IPS DF 19.7 (cell line): Measurements from ENCODE around the gene SLC43A2.

ENCODE experiments used
- DNase-seq: peaks from one replicate; pipeline ENCODE4 v3.0.0-alpha.2; 2013; ENCODE audit warnings: low read depth, low spot score

Gene SLC43A2

DNA sequence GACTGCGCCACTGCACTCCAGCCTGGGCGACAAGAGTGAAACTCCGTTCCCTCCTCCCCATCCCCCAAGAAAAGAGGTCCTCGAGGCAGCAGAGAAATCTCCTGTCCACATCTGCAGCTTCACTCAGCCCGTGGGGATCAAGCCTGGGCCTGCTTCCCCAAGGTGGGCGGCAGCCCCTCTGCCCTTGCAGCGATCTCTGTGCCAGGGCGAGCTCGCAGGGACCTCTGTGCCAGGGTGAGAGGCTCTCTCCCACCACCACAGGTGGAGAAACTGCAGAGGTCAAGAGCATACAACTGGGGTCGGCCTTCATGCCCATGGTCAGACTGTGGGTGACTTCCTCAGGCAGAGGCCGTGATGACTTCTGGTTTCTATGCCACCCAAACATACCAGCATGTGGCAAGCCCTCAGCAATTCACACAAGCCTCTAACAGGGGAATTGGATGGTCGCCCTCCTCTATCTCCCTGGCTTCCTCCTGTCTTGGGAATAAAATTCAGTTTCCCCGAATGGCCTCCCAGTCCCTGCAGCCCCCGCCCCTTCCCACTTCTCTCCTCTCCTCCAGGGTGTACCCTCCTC is 5.5 kb downstream of the SLC43A2 start:
- no peak for DNase-seq

DNA sequence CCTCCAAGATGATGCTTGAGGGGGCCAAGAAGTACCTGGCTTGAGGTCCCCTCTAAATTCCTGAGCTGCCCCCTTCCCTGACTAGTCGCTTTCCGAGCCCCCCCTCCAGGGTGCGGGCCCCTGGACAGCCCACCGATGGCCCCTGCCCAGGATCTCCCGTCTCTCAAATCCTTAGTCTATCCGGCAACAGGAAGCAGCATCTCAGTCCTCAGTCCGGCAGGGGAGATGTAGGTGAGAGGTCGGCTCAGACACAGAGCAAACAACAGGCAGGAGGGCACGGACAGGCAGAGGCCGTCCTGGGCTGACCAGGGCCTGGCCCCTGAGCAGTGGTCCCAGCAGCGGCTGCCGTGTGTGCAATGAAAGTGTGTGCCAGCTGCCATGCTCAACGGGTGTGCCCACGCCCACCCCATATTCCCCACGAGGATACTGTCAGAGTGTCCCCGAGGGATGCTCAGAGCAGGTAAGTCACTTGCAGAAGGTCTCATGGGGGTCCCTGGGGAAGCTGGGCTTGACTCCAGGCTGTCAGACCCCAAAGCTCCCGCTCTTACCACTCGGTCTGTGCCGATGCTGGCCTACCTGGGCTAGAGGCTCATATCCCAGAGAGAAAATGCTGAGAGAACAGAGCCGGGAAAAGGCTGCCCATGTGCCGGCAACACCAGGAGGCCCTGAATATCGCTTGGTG is 7.2 kb downstream of the SLC43A2 start:
- no peak for DNase-seq

DNA sequence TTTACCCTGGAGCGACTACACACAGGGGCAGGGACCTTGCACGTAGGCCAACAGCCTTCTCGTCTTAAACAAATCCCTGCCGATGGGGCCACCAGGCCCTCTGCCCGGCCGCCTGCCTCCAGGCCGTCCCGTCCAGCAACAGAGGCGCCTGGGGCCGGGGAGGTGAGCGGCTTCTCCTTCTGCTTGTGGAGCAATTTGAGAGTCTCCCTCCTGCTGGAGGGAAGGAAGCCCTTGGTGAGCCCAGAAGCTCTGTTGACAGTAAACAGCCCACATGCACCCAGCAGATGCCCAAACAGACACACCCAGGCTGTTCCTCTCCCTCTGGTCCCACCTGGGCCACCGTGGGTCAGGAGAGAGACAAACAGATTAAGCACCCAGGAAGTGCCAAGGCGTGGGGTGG is 8.1 kb downstream of the SLC43A2 start:
- no peak for DNase-seq

DNA sequence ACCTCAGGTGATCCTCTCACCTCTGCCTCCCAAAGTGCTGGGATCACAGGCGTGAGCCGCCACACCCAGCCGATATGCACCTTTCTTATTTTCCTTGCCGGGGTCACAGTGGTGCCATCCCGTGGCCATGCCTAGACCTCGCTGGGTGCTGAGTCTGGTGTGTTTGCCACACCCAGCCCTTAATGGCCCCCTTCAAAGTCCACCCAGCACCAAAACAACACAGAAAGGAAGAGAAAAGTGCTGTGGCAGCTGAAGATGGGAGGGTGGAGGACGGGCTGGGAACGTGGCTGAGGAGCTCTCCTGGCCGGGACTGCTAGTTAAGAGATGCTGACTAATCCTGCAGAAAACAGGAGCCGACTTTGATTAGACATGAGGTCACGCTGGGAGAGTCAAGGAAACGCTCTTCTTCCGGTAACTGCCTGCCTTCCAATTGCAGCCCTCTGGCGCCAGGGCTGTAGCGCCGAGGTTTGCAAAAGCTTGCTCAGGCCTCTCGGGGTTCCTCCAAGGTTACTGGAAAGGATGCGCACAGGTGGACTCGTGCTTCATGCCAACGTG is 10.9 kb downstream of the SLC43A2 start:
- no peak for DNase-seq

DNA sequence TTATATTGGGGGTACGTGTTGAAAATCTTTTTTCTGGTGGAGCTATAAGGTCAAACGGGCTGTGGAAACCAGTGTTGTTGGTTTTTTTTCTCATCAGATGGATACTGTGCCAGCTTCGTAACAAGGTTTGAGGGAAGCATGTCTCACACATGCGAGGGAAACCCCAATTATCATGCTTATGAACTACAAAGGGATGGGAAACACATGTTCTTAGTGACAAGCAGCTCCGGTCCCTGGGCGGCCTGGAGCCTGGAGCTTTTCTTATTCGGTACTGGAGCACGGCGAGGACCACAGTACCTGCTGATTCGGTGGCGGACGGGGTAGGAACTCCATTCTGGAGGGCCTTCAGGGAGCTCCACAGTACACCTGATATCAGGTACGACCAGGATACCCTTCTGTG is 12.5 kb downstream of the SLC43A2 start:
- no peak for DNase-seq

DNA sequence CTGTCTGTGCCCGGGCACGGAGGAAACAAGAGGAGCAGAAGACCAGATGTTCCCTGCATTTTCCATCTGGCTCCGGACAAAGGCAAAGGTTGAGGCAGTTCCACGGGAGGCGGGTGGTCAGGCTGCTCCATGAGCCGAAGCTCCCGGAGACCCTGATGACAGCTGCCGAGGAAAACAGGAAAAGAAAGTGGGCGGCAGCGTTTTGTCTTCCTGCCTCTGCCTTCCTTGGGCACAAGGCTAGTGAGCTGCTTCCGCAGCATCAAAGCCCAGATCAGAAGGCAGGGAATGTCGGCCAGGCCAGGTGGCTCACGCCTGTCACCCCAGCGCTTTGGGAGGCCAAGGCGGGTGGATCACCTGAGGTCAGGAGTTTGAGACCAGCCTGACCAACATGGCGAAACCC is 16.2 kb downstream of the SLC43A2 start:
- no peak for DNase-seq

DNA sequence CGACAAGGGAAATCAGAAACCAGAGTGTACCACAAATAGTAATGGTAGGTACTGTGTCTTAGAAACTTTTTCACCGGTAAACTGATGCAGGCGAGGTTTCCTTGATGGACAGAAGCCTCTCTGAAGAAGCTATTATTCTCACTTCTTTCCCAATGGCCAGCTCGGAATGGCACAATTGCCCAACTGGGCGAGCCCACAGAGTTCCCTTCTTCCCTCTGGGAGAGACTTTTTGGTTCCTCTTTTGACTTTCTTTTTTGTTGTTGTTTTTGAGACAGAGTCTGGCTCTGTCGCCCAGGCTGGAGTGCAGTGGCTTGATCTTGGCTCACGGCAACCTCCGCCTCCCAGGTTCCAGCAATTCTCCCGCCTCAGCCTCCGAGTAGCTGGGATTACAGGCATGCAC is 16.9 kb downstream of the SLC43A2 start:
- DNase-seq = no peak

DNA sequence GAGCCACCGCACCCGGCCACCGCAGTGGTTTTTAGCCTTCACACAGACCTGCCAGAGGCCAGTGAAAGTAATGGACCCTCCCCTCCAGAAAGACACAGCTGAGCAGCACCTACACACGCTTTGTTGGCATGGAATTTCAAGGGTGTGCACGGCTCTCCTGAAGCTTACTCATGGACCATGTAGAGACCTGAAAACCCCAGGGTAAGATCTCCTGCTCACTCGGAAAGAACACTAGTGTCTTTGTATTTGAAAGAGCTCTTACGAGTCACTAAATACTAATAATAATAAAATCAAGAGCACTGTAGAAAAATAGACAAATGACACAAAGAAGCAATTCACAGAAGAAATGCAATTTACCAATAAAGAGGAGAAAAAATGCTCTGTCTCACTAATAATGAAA is 20.0 kb downstream of the SLC43A2 start:
- DNase-seq = no peak

DNA sequence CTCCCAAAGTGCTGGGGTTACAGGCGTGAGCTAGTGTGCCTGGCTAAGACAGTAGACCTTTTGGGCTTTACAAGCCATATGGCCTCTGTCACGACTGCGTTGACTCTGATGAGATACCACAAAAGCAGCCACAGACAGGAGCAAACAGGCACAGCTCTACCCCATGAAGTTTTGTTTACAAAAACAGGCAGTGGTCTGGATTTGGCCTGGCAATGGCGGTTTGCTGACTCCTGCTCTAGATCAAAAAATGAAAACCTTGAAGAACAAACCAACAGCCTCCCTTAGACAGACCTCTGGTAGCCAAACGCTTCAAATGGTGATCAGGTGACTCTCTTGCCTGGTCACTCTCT is 20.7 kb downstream of the SLC43A2 start:
- DNase-seq = no peak

DNA sequence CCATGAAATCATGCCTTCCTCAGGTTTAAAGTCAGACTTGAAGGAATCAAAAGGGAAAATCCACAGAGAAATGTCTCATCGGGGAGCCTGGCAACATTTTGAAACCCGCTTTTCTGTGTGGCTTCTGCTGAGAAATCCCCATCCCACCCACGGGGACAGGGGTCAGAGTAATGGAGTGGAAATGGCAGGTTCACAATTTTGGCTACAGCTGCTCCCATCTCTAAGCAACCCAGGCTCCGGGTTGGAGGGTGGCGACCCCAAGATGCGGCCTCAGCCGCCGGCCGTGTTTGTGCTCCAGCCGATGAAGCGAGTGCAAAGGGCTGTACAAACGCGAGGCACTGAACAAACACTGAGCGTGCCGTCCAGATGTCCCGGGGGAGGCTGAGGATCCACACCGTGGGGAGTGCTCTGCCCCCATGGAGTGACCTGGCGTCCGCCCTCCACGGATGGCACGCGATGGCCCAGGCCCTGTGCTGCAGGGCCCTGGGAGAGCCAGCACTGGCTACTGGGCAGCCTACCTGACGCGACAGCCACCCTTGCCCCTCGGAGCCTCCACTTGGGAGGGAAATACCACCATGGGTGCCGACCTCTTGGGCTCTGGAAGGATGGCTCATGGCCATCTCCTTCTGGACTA is 22.2 kb downstream of the SLC43A2 start:
- DNase-seq = no peak

DNA sequence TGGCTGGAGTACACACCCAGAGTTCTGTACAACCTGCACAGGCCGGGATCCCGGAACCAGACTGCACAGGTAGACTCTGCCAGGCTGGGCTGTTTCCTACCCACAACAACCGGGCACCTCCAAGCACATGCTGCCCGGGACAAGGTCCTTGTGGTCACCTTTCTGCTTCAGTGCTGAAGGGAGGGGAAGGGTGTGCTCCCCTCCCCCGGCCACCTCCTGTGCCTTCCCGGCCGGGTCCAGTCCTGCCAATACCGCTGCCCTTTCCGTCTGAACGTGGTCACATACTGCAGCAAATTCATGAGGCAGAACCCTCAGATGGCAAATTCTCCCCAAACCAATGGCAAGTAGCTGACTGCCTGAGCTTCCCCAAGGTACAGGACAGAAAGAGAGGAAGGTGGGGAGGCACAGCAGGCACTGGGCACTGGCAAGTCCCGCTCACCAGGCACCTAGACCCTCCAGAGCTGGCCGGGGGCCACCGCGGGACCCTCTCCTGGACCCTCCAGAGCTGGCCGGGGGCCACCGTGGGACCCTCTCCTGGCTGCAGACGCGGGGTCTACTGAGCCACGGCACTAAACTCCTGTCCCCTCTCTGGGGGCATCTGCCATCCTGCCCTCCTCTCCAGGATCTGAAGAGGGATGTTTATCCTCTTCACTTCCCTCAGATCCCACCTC is 22.8 kb downstream of the SLC43A2 start:
- DNase-seq = no peak

DNA sequence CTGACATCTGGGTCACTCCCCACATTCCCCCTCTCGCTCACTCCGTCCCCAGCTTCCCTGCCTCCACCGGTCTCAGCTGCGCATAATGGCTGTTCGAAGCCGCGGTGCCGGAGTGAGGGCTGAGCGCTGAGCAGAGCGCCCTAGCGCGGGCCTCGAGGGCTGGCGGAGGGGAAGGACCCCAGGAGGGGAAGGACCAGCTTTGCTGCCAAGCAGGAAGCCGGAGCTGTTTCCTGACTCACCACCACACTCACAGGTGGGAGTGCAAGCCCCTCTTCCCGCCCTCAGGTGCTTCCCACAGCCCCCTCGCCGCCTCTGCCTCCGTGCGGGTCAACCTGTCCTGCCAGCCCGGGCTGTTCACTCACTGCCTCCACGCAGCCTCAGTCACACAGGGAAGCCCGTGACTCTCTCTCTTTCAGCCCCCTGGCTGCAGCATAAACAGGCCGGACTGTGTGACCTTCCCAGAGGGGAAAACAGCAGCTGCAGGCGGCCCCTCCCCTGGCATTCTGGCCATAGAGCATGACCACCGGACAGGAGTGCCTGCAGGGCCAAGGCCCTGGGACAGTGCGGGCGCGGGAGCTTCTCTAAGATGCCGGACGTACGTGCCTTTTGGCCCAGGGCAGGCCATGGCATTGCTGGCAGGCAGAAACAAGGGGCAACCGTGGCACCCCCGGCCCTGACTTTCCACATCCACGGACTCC is 23.7 kb downstream of the SLC43A2 start:
- no peak for DNase-seq

DNA sequence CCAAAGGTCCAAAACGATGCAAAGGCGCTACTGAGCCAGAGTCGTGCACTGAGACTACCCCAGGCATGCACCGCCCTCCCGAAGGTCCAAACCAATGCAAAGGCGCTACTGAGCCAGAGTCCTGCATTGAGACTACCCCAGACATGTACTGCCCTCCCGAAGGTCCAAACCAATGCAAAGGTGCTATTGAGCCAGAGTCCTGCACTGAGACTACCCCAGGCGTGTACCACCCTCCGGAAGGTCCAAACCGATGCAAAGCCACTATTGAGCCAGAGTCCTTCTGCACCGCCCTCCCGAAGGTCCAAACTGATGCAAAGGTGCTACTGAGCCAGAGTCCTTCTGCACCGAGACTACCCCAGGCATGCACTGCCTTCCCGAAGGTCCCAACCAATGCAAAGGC is 27.1 kb downstream of the SLC43A2 start:
- no peak for DNase-seq

DNA sequence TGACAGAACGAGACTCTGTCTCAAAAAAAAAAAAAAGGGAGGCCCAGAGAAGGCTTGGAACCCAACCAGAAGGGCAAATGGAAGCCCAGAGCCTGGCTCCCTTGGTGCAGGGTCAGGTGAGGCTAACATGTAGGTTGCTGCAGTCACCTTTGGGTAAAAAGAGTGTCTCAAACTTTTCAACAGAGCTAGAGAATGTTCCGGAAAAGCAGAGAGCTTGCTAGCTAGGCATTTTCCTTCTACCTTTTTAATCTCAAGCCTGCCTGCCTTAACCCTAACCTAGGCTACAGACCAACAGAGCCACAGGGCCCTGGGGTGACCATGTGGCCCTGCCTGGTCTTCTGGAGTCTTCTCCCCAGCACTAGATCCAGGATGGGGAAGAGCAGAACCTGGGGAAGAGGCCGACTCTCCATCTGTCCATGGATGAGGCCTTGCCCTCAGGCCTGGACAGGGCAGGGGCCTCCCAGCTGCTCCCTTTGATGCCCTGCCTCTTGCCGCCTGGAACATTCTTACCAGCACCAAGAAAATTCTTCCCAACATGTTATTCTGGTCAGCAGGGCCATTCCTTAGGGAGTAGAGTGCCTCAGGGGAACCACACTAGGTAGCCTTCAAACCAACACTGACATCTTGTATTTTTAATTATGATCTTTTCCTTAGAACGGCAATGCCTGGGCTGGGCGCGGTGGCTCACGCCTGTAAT is 30.1 kb downstream of the SLC43A2 start:
- no peak for DNase-seq

DNA sequence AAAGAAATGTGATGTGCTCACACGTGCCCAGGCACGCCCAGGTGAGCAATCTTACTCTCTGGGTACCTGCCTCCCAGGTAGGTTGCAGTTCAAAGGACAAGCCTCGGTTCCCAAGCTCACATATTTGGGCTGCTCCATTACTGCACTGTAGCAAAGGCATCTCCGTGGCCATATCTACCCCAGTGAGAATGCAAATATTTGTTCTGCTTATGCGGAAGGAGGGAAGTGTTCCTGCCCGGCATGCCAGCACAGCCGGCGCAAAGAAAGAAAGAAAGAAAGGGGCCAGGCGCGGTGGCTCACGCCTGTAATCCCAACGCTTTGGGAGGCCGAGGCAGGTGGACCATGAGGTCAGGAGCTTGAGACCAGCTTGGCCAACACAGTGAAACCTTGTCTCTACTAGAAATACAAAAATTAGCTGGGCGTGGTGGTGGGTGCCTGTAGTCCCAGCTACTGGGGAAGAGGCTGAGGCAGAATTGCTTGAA is 30.7 kb downstream of the SLC43A2 start:
- no peak for DNase-seq

DNA sequence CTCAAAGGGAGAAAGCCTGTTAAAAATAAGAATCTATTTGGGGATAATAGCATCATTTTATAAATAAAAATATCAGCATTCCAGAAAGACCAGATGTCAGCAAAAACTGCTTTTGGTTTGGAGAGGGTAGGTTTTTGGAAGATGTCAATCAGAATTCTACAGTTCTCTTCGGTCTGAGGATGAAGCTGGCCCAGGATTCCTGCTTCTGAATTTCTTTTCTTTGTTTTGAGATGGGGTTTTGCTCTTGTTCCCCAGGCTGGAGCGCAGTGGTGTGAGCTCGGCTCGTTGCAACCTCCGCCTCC is 35.1 kb downstream of the SLC43A2 start:
- no peak for DNase-seq

DNA sequence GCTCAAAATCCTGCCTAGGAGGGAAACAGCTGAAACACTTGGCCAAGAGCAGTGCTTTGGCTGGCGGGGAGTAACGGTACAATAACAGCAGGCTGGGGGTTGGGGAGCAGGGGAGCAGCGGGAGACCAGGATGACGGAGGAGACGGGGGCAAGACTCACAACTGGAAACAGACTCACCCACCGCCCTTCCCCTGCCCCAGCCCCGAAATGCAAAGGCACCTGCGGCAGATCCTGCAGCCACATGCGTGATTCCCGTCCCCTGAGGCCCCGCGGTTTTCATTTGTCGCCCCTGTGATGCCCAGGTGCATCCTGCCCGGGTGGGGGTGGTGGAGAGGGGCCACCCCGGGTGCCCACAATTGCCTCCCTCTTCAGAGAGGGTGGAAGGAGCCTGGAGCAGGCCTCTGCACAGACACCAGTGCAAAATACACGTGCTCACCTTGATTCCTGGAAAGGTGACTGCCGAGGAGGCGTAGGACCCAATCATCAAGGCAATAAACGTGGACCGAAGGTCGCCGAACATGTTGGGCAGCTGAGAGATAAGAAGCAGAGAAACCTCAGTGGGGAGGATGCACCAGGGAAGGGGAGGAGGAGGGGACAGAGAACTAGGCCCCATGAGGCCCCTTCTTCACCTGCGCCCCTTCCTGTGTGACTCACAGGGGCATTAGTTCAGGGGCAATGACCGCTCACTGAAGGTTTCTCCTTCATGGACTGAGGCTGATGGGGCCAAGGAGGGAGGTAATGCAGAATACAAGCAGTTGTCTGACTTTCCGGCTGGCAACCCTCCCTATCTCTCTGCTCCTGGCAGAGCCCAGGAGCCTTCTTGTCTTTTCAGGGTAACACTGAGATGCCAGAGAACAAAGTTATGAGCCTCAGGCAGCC is 35.6 kb downstream of the SLC43A2 start:
- no peak for DNase-seq

DNA sequence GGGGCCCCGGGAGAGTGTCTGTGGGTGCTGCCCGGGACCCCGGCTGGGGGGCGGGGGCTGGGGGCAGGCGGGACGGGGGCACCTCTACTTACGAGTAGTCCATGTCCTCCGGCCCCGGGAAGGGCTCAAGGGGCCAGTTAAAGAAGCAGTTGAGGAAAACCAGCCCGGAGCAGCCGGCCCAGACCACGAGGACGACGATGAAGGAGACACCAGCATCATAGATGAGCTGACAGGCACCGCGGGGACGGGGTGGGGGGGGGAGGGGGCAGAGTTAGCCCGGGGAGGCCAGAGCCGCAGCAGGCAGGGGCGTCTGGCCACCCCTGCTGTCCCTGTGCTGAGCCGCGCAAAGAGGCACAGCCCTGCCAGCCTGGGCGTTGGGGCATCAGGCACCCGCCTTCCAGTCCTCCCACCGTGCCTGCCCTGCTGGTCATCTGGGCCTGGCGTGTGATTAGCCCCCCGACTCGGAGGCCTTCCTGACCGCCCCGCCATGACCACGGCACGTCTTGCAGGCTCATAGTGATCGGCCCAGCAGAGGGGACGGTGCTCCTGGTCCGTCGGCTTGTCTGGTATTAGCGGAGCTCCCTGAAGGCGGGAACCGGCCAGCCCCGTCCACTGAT is 37.1 kb downstream of the SLC43A2 start:
- no peak for DNase-seq

DNA sequence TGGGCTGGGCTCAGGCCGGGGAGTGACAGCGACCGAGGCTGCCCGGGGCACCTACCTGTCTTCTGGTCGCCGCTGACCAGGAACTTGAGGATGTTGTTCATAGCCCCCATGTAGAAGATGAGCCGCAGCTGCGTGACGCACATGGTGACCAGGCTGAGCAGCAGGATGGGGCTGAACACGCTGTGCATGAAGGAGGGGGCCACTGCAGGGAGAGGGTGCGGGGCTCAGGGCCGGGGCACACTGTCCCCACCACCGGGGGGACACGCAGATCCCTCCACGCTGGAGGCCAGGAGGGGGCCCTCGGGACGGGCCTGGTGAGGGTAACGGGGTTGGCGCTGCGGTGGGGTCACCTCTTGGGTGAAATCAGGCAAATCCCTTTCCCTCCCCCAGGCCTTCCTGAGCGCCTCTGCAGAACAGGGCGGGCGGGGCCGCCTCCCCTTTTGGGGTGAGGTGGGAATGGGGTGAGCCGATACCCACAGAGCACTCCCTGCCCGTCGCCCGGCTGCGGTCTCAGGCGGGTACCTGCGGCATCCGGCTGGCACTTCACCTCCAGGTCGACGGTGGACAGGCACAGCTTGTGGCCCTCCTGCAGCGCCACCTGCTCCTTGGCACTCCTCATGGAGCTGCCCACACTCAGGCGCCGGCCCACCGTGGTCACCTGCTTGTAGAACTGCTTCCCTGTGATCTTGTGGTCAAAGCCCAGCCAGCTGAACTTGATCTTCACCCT is 37.7 kb downstream of the SLC43A2 start:
- DNase-seq = no peak
